ENCODE data around the gene HK3.

DNA sequence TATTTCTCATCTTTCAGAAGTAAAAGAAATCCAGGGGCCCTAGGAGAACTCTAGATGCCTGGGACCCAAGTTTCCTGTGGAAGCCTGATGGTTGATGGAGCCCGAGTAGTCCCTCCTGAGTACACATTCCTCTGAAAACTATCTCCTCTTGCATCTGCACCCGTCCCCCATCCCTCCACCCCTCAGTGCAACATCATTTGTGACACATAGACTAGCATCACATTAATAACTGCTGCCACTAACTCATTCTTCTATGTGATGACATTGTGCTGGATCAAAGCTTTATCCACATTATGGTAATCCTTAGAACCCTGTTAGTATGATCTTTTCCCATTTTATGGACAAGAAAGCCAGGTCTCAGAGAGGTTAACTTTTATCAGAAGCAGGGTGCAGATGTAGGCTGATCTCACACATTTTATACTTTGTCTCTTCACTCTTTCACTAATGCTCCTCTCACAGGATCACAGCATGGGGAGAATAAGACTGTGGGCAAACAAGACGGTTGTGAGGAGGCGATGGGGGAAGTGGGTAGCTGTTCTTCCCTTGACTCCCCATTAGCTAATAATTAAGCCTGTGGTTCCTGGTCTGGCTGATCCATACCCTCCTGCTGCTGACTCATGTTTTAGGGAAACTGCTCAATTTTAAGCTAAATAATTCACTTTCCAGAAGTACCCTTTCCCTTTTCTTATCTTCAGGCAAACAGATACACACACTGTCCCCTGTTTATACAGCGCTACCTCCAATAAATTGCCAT lies 3.9 kb upstream of the HK3 start:
- TF ChIP-seq, protein P1, sequence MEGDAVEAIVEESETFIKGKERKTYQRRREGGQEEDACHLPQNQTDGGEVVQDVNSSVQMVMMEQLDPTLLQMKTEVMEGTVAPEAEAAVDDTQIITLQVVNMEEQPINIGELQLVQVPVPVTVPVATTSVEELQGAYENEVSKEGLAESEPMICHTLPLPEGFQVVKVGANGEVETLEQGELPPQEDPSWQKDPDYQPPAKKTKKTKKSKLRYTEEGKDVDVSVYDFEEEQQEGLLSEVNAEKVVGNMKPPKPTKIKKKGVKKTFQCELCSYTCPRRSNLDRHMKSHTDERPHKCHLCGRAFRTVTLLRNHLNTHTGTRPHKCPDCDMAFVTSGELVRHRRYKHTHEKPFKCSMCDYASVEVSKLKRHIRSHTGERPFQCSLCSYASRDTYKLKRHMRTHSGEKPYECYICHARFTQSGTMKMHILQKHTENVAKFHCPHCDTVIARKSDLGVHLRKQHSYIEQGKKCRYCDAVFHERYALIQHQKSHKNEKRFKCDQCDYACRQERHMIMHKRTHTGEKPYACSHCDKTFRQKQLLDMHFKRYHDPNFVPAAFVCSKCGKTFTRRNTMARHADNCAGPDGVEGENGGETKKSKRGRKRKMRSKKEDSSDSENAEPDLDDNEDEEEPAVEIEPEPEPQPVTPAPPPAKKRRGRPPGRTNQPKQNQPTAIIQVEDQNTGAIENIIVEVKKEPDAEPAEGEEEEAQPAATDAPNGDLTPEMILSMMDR (IDR thresholded peaks at IDR 0.05) = no peak
- TF ChIP-seq EZH2phosphoT487 (IDR thresholded peaks at IDR 0.05) (no peak), EZH2 (IDR thresholded peaks at IDR 0.05) (no peak)

Measured in neural progenitor cell (in vitro differentiated cells).